Measurements from ENCODE around the gene PCDHGB6.
"Not testable (repeated sequence)": the region's sequence is repeated elsewhere in the genome, so short reads cannot be mapped to it uniquely, and the experiment has no call there.

Gene PCDHGB6

DNA sequence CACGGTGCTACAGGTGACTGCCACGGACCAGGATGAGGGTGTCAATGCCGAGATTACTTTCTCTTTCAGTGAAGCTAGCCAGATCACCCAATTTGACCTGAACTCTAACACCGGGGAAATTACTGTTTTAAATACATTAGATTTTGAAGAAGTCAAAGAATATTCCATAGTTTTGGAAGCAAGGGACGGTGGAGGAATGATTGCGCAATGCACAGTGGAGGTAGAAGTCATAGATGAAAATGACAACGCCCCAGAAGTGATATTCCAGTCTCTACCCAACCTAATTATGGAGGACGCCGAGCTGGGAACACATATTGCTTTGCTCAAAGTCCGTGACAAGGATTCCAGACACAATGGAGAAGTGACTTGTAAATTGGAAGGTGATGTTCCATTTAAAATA, 19.2 kb upstream of the PCDHGB6 start:
- no peak for DNase-seq (ENCODE audit: low spot score)

DNA sequence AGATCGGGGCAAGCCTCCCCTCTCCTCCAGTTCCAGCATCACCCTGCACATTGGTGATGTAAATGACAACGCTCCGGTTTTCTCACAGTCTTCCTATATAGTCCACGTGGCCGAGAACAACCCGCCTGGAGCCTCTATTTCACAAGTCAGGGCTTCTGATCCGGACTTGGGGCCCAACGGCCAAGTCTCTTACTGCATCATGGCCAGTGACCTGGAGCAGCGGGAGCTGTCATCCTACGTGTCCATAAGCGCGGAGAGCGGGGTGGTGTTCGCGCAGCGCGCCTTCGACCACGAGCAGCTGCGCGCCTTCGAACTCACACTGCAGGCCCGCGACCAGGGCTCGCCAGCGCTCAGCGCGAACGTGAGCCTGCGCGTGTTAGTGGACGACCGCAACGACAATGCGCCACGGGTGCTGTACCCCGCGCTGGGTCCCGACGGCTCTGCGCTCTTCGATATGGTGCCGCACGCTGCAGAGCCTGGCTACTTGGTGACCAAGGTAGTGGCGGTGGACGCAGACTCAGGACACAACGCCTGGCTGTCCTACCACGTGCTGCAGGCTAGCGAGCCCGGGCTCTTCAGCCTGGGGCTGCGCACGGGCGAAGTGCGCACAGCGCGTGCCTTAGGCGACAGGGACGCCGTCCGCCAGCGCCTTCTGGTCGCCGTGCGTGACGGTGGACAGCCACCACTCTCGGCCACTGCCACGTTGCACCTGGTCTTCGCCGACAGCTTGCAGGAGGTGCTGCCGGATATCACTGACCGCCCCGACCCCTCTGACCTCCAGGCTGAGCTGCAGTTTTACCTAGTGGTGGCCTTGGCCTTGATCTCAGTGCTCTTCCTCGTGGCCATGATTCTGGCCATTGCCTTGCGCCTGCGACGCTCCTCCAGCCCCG, 18.4 kb upstream of the PCDHGB6 start:
- no peak for DNase-seq (ENCODE audit: low spot score)

DNA sequence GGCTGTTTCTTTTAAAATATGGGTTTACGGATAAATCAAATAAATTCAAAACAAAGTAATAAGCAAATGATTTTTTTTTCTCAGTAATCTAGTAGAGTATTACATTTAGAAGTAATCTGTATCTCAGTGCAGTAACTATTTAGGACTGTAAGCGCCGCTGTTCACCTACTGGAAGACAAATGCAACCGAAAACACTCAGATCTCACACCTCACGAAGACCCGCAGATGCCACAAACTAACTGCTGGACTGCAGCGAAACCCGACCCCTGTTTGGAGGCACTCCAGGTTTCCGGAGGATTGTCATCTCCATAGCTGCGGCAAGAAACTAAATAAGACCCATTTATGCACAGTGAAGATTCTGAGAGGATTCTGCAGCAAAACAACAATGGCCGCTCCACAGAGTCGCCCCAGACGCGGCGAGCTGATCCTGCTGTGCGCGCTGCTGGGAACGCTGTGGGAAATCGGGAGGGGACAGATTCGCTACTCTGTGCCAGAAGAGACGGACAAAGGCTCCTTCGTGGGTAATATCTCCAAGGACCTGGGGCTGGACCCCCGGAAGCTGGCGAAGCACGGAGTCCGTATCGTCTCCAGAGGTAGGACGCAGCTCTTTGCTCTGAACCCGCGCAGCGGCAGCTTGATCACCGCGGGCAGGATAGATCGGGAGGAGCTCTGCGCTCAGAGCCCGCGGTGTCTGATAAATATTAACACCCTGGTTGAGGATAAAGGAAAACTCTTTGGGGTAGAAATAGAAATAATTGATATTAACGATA, 15.2 kb upstream of the PCDHGB6 start, which contains the start of gene PCDHGA8:
PCDHGA8 (plus strand) TSS at position 205 of the 770 bp plus-strand sequence; CDS start at position 386, 181 bp downstream.
- DNase-seq (ENCODE audit: low spot score) = no peak

DNA sequence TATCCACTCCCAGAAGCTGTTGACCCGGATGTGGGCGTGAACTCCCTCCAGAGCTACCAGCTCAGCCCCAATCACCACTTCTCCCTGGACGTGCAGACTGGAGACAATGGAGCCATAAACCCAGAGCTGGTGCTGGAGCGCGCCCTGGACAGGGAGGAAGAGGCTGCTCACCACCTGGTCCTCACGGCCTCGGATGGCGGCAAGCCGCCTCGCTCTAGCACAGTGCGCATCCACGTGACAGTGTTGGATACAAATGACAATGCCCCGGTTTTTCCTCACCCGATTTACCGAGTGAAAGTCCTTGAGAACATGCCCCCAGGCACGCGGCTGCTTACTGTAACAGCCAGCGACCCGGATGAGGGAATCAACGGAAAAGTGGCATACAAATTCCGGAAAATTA, 14.6 kb upstream of the PCDHGB6 start:
- DNase-seq (ENCODE audit: low spot score) = no peak

DNA sequence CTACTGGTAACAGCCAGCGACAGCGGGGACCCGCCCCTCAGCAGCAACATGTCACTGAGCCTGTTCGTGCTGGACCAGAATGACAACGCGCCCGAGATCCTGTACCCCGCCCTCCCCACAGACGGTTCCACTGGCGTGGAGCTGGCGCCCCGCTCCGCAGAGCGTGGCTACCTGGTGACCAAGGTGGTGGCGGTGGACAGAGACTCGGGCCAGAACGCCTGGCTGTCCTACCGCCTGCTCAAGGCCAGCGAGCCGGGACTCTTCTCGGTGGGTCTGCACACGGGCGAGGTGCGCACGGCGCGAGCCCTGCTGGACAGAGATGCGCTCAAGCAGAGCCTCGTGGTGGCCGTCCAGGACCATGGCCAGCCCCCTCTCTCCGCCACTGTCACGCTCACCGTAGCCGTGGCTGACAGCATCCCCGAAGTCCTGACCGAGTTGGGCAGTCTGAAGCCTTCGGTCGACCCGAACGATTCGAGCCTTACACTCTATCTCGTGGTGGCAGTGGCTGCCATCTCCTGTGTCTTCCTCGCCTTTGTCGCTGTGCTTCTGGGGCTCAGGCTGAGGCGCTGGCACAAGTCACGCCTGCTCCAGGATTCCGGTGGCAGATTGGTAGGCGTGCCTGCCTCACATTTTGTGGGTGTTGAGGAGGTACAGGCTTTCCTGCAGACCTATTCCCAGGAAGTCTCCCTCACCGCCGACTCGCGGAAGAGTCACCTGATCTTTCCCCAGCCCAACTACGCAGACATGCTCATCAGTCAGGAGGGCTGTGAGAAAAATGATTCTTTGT, 13.2 kb upstream of the PCDHGB6 start:
- DNase-seq (ENCODE audit: low spot score) = not testable (repeated sequence)

DNA sequence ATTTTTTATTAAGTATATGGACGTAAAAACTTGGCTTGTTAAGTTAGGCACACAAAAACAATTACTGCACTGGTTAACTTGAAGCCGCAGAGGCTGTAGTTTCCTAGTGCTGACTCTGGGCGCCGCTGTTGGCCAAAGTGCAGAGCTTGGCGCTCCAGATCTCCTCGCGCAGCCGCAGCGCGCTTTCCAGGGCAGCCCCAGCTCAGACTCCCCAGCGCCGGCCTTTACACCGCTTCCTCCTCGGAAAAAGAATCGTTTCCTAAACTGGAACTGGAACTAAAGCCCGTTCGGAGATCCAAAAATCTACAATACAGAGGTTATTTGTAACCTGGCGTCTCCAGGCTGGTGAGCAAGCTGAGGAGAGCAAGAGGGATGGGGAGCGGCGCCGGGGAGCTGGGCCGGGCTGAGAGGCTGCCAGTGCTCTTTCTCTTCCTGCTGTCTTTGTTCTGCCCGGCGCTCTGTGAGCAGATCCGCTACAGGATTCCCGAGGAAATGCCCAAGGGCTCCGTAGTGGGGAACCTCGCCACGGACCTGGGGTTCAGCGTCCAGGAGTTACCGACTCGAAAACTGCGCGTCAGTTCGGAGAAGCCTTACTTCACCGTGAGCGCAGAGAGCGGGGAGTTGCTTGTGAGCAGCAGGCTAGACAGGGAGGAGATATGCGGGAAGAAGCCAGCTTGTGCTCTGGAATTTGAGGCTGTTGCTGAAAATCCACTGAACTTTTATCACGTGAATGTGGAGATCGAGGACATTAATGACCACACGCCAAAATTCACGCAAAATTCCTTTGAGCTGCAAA, 9.9 kb upstream of the PCDHGB6 start, which contains the start of gene PCDHGB5:
PCDHGB5 (plus strand) TSS at position 192 of the 796 bp plus-strand sequence; CDS start at position 373, 181 bp downstream.
- not testable (repeated sequence) for DNase-seq (ENCODE audit: low spot score)

DNA sequence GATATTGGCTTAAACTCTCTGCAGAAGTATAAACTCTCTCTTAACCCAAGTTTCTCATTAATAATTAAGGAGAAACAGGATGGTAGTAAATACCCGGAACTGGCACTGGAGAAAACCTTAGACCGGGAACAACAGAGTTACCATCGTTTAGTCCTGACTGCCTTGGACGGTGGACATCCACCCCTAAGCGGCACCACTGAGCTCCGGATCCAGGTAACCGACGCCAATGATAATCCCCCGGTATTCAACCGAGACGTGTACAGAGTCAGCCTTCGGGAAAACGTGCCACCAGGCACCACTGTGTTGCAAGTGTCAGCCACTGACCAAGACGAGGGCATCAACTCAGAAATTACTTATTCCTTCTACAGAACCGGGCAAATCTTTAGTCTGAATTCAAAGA, 9.2 kb upstream of the PCDHGB6 start:
- DNase-seq (ENCODE audit: low spot score) = no peak

DNA sequence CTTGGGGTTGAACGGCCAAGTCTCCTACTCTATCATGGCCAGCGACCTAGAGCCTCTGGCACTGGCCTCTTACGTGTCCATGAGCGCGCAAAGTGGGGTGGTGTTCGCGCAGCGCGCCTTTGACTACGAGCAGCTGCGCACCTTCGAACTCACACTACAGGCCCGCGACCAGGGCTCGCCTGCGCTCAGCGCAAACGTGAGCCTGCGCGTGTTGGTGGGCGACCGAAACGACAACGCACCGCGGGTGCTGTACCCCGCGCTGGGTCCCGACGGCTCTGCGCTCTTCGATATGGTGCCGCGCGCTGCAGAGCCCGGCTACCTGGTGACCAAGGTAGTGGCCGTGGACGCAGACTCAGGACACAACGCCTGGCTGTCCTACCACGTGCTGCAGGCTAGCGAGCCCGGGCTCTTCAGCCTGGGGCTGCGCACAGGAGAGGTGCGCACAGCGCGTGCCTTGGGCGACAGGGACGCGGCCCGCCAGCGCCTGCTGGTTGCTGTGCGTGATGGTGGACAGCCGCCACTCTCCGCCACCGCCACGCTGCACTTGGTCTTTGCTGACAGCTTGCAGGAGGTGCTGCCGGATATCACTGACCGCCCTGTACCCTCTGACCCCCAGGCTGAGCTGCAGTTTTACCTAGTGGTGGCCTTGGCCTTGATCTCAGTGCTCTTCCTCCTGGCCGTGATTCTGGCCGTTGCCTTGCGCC, 8.1 kb upstream of the PCDHGB6 start:
- DNase-seq (ENCODE audit: low spot score) = no peak

DNA sequence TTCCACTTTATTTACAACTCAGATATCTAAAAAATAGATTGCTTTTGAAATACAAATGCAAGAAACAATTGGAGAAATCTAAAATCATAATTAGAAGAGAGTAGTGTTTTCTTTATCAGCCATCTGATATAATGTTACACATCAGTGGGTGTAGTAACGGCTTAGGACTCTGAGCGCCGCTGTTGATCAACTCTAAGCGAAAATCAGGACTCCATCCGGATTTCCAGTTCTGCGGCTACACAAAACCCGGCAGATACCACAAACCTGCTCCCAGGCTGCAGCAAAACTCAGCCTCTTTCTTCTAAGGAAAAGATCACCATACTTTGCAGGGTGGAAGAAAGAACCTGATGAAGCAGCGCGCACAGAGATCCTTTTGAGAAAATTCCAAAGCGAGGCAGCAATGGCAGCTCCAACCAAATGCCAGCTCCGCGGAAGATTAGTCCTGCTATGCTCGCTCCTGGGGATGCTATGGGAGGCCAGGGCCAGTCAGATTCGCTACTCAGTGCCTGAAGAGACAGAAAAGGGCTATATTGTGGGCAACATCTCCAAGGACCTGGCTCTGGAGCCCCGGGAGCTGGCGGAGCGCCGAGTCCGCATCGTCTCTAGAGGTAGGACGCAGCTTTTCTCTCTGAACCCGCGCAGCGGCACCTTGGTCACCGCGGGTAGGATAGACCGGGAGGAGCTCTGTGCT, 5.1 kb upstream of the PCDHGB6 start, which contains the start of gene PCDHGA9:
PCDHGA9 (plus strand) TSS at position 226 of the 691 bp plus-strand sequence; CDS start at position 401, 175 bp downstream.
- DNase-seq (ENCODE audit: low spot score) = peak; percentile 29

DNA sequence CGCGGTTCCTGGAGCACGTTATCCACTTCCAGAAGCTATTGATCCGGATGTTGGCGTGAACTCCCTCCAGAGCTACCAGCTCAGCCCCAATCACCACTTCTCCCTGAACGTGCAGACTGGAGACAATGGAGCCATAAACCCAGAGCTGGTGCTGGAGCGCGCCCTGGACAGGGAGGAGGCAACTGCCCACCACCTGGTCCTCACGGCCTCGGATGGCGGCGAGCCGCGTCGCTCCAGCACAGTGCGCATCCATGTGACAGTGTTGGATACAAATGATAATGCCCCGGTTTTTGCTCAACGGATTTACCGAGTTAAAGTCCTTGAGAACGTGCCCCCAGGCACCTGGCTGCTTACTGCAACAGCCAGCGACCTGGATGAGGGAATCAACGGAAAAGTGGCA, 4.4 kb upstream of the PCDHGB6 start:
- no peak for DNase-seq (ENCODE audit: low spot score)

DNA sequence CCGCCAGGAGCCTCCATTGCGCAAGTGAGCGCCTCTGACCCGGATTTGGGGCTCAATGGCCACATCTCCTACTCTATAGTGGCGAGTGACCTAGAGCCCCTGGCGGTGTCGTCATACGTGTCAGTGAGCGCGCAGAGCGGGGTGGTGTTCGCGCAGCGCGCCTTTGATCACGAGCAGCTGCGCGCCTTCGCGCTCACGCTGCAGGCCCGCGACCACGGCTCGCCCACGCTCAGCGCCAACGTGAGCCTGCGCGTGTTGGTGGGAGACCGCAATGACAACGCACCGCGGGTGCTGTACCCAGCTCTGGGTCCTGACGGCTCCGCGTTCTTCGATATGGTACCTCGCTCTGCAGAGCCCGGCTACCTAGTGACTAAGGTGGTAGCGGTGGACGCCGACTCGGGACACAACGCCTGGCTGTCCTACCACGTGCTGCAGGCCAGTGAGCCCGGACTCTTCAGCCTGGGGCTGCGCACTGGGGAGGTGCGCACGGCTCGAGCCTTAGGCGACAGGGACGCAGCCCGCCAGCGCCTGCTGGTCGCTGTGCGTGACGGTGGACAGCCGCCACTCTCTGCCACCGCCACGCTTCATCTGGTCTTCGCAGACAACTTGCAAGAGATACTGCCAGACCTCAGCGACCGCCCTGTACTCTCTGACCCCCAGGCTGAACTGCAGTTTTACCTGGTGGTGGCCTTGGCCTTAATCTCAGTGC, 1.9 kb downstream of the PCDHGB6 start:
- no peak for DNase-seq (ENCODE audit: low spot score)

DNA sequence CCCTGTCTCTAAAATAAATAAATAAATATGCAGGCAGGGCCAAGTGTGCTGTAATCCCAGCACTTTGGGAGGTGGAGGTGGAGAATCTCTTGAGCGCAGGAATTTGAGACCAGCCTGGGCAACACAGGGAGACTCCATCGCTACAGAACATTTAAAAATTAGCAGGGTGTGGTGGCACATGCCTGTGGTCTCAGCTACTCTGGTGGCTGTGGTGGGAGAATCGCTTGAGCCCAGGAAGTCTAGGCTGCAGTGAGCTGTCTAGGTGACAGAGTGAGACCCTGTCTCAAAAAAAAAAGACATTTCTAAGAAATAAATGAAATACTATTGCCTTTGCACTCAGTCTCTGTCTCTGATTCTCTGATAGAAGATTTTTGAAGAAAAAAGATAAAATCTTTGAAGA, 3.8 kb downstream of the PCDHGB6 start:
- no peak for DNase-seq (ENCODE audit: low spot score)

DNA sequence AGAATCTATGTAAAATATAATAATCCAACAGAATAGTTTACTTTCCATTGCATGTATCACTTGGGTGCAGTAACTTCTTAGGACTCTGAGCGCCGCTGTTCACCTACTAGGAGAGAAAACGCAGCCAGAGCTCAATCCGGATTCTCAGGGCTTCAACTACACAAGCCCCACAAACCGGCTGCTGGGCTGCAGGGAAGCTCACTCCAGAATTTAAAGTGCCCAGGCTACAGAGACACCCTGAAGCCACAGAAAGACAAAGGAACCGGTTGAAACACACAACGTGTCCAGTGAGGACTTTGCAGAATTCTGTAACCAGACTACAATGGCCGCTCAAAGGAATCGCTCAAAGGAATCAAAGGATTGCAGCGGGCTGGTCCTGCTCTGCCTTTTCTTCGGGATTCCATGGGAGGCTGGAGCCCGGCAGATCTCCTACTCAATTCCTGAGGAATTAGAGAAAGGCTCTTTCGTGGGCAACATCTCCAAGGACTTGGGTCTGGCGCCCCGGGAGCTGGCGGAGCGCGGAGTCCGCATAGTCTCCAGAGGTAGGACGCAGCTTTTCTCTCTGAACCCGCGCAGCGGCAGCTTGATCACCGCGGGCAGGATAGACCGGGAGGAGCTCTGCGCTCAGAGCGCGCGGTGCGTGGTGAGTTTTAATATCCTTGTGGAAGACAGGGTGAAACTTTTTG, 5.2 kb downstream of the PCDHGB6 start, which contains the start of gene PCDHGA10:
PCDHGA10 (plus strand) TSS at position 134 of the 686 bp plus-strand sequence; CDS start at position 323, 189 bp downstream.
- DNase-seq (ENCODE audit: low spot score) = peak; percentile 71

DNA sequence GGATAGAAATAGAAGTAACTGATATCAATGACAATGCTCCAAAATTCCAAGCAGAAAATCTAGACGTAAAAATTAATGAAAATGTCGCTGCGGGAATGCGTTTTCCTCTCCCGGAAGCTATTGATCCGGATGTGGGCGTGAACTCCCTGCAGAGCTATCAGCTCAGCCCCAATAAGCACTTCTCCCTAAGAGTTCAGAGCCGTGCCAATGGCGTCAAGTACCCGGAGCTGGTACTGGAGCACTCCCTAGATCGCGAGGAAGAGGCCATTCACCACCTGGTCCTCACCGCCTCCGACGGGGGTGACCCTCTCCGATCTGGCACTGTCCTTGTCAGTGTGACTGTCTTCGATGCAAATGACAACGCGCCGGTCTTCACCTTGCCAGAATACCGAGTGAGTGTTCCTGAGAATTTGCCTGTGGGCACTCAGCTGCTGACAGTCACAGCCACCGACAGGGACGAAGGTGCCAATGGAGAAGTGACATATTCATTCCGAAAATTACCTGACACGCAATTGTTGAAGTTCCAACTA, 5.8 kb downstream of the PCDHGB6 start:
- no peak for DNase-seq (ENCODE audit: low spot score)

DNA sequence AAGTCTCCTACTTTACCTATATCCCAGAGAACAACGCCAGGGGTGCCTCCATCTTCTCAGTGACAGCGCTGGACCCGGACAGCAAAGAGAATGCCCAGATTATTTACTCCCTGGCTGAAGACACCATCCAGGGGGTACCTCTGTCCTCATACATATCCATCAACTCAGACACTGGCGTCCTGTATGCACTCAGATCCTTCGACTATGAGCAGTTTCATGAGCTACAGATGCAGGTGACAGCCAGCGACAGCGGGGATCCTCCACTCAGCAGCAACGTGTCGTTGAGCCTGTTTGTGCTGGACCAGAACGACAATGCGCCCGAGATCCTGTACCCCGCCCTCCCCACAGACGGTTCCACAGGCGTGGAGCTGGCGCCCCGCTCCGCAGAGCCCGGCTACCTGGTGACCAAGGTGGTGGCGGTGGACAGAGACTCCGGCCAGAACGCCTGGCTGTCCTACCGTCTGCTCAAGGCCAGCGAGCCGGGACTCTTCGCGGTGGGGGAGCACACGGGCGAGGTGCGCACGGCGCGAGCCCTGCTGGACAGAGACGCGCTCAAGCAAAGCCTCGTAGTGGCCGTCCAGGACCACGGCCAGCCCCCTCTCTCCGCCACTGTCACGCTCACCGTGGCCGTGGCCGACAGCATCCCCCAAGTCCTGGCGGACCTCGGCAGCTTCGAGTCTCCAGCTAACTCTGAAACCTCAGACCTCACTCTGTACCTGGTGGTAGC, 6.9 kb downstream of the PCDHGB6 start:
- not testable (repeated sequence) for DNase-seq (ENCODE audit: low spot score)

DNA sequence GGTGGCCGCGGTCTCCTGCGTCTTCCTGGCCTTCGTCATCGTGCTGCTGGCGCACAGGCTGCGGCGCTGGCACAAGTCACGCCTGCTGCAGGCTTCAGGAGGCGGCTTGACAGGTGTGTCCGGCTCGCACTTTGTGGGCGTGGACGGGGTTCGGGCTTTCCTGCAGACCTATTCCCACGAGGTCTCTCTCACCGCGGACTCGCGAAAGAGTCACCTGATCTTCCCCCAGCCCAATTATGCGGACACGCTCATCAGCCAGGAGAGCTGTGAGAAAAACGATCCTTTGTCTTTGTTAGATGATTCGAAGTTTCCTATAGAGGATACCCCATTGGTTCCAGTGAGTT, 7.4 kb downstream of the PCDHGB6 start:
- DNase-seq (ENCODE audit: low spot score) = not testable (repeated sequence)

DNA sequence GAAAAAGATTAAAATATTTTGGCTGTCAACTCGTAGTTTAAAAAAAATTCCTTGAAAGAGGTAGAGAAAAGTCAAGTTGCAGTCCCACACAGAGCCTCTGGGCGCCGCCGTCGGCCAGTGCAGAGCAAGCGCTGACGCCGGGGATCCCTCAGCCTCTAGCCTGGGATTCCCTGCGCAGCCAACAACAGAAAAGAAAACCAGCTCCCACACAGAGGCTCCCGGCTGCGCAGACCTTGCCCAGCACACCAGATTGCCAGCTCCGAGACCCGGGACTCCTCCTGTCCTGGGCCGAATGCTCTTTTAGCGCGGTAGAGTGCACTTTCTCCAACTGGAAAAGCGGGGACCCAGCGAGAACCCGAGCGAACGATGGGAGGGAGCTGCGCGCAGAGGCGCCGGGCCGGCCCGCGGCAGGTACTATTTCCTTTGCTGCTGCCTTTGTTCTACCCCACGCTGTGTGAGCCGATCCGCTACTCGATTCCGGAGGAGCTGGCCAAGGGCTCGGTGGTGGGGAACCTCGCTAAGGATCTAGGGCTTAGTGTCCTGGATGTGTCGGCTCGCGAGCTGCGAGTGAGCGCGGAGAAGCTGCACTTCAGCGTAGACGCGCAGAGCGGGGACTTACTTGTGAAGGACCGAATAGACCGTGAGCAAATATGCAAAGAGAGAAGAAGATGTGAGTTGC, 9.8 kb downstream of the PCDHGB6 start, which contains the start of gene PCDHGB7:
PCDHGB7 (plus strand) TSS at position 184 of the 679 bp plus-strand sequence; CDS start at position 367, 183 bp downstream.
- peak; percentile 48 for DNase-seq (ENCODE audit: low spot score)
